ENCODE measurements around the gene NFKBIE. TPM values are rescaled to one million over a fixed set of nuclear protein-coding genes. Genes with fewer than 3 reads are reported as not detected.

Gene NFKBIE
- total and polyA plus RNA-seq, 2 of the 13 experiments (the other 11 are each of a cell fraction or from before 2014, with no cell fraction given): 6.7 to 14.5 TPM

GRCh38 chr6:44266347-44266746 lies 996 bp upstream of the NFKBIE start:
- FAIRE-seq (no peak), DNase-seq (ENCODE audit: low spot score) (no peak), ATAC-seq (no peak)
- Histone ChIP-seq H3K9me3 (ENCODE audit: low read length) (no peaks in the 10 kb centered on the region), H3K27ac (ENCODE audit: extremely low read length, insufficient read depth, low read length) (no peak overlapping the region), H3K4me1 (ENCODE audit: insufficient read depth, low read length) (peaks cover 41% of the 10 kb centered on the region), H3K36me3 (replicated peaks in 1 of 2; ENCODE audit: control insufficient read depth in 1 of 2, insufficient read depth in 2 of 2, low read length in 2 of 2) (peaks cover 0 to 12% of the 10 kb centered on the region in 2 experiments; a peak in 2 of 5 replicates), H3K9ac (ENCODE audit: insufficient read depth, low read depth, low read length) (no peak overlapping the region), H3K4me3 (replicated peaks in 1 of 3; ENCODE audit: insufficient read depth in 1 of 3, low read depth in 2 of 3, low read length in 3 of 3) (no peak overlapping the region), H2AFZ (ENCODE audit: low read length) (no peak overlapping the region), H3K4me2 (ENCODE audit: low read depth, low read length) (no peak overlapping the region), H3K27me3 (ENCODE audit: control insufficient read depth in 1 of 2, insufficient read depth in 2 of 2, low read length in 2 of 2) (peaks cover 7 to 25% of the 10 kb centered on the region in 2 experiments; a peak in 4 of 5 replicates), H3K79me2 (ENCODE audit: insufficient read depth, low read length) (peaks cover 18% of the 10 kb centered on the region), H4K20me1 (ENCODE audit: insufficient read depth, low read length) (no peaks in the 10 kb centered on the region)
- ChIA-PET POLR2A (interaction anchor here (2.0 kb wide), 1 partner anchor 19 kb away, joined by 10 read pairs; the partner anchor contains the start of gene HSP90AB1), CTCF (ENCODE audit: low intra/inter-chr PET ratio, low total read pairs) (interaction anchor here (1.4 kb wide), 1 partner anchor 70 kb away, joined by 3 read pairs; no protein-coding TSS in a partner anchor)
- no TSS peak for BruUV-seq (replicated peaks)
- TF ChIP-seq PITX1 (CRISPR knock-in tag; IDR thresholded peaks at IDR 0.05) (no peak), PLSCR1 (CRISPR knock-in tag; IDR thresholded peaks at IDR 0.05; ENCODE audit: borderline replicate concordance) (no peak), ARHGAP35 (CRISPR knock-in tag; IDR thresholded peaks at IDR 0.05; ENCODE audit: borderline replicate concordance) (no peak), HNF1A (IDR thresholded peaks at IDR 0.05; ENCODE audit: low read depth) (no peak), HNF1A (CRISPR knock-in tag; IDR thresholded peaks at IDR 0.05; ENCODE audit: borderline replicate concordance) (no peak), GABPB1 (CRISPR knock-in tag; IDR thresholded peaks at IDR 0.05) (no peak), ZFAT (CRISPR knock-in tag; conservative IDR thresholded peaks at IDR 0.05) (no peak), SKI (IDR thresholded peaks at IDR 0.05; ENCODE audit: partially characterized antibody) (no peak), E2F1 (CRISPR knock-in tag; IDR thresholded peaks at IDR 0.05) (no peak), SOX6 (IDR thresholded peaks at IDR 0.05) (no peak), SOX6 (CRISPR knock-in tag; IDR thresholded peaks at IDR 0.05) (no peak), MAFF (IDR thresholded peaks at IDR 0.05; ENCODE audit: low read depth, low read length) (no peak), SATB2 (CRISPR knock-in tag; IDR thresholded peaks at IDR 0.05) (no peak), ZNF569 (CRISPR knock-in tag; IDR thresholded peaks at IDR 0.05; ENCODE audit: borderline replicate concordance) (no peak), ZC3H4 (CRISPR knock-in tag; IDR thresholded peaks at IDR 0.05; ENCODE audit: borderline replicate concordance) (no peak)
- 47% methylated on average over 3 of the region's 3 CpGs for WGBS (ENCODE audit: low lambda C conversion rate)
- intact Hi-C loops (cut with micrococcal nuclease; ENCODE audit: unreplicated experiment): no loop called here
- in situ Hi-C loops (cut with HindIII; ENCODE audit: extremely low pct_ligation_motif_present, low pct_unique_long_range_greater_than_20kb): loop anchor here (5.0 kb wide), 1 partner anchor 46 kb away; the partner anchor contains the start of gene AARS2

Measured in HepG2 (cell line).